Measurements from ENCODE around the gene HTD2.

Gene HTD2

DNA sequence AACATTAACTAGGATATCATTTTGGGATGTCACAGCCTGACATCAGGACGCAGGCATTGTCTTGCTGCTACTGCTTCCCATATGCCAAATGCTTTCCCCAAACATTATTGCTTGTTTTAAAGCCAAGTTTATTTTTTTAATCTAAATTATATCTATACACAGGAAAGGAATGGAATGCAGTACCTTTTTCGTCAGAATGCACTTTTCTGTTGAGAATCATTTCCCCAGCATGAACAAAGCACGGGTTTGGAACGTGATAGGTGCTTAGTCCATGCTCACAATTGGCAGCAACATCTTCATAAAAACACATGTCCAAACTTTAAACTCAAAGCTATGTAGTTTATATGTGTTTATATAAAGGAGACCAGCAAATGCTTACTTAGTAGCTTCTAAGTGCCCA is 52.5 kb downstream of the HTD2 start:
- no peak for DNase-seq

DNA sequence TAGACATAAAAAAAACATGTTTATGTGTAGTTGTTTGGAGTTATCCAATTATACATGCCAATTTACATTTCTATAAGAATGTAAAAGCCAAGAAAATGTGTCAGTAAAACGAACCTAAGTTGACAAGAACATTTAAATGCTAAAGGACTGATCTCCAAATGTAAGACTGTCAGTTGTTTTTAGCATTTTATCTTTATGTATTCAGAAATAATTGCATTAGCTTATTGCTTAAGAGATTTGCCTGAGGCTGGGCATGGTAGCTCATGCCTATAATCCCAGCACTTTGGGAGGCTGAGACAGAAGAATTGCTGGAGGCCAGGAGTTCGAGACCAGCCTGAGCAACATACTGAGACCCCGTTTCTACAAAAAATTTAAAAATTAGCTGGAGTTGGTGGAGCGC is 53.3 kb downstream of the HTD2 start:
- no peak for DNase-seq

DNA sequence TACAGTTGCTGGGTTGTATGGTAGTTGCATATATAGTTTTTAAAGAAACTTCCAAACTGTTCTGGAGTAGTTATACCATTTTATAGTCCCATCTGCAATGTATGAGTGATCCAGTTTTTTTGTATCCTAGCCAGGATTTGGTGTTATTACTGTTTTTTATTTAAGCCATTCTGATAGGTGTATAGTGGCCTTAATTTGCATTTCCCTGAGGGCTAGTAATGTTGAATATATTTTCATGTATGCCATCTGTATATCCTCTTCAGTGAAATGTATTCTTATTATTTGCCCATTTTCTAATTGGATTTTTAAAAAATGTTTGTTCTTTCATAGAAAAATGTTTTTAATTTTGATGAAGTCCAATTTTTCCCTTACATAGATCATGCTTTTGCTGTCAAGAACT is 55.5 kb downstream of the HTD2 start:
- no peak for DNase-seq

DNA sequence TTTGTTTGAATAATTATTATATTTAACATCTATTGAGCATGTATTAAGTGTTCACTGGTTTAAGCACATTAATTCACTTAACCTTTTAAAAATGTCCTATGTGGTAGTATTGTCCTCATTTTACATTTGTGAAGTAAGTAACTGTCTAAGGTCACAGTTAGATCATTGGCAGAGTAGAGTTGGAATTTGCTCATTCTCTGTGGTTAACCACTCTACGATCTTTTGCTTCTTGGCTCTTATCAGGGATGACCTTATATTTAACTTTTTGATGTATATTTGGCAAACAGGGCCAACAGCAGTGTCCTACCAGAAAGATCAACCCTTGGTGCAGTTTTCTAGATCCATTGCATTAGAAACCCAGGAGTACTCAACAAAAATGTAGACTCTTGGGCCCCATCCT is 60.4 kb downstream of the HTD2 start:
- no peak for DNase-seq

DNA sequence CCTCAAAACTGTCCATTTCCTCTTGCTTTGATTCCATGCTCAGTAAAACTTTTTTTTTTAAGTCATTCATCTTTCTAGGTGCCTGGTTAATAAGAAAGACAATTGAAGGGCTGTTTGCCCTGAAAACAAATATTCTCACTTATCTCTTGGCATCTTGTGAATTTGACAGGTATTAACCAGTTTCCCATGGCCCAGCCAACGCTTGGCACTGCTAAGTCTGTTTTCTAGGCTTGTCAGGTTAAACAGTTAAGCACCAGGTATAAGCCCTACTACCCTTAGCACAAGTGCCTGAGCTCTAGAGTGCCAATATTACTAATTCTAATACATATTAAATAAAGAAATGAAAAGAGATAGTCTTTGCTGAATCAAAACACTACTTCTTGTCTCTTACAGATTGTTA is 62.7 kb downstream of the HTD2 start:
- no peak for DNase-seq
